HepG2 (cell line): ENCODE data around the gene SETD5. TPM values are rescaled to one million over a fixed set of nuclear protein-coding genes. Genes with fewer than 3 reads are reported as not detected.
A peak's percentile ranks its signal among the peaks of the same experiment; 100 is the strongest.

ENCODE experiments used
- BHLHE40 ChIP-seq: IDR thresholded peaks from 2 replicates; pipeline ENCODE4 v1.6.1; 2011; ENCODE audit warnings: low read length, improper control_type of control experiment
- CTCF ChIP-seq: sonication (generic); formaldehyde crosslinking; IDR thresholded peaks from 2 replicates; pipeline ENCODE4 v1.5.0; 2020; ENCODE audit warnings: mild to moderate bottlenecking, missing genetic modification reagents, moderate library complexity
- DMAP1 ChIP-seq: IDR thresholded peaks from 2 replicates; pipeline ENCODE4 v1.6.1; 2016
- GMEB1 ChIP-seq: sonication (generic); formaldehyde crosslinking; IDR thresholded peaks from 2 replicates; pipeline ENCODE4 v1.5.1; 2020; ENCODE audit warnings: missing genetic modification reagents, mild to moderate bottlenecking, borderline replicate concordance
- HDAC6 ChIP-seq: fragments of 200-600 bp; sonication (generic); IDR thresholded peaks from 2 replicates; pipeline ENCODE4 v1.7.0; 2017; ENCODE audit warnings: mild to moderate bottlenecking, antibody characterized with exemption, low read length, low read depth
- JDP2 ChIP-seq: sonication (generic); formaldehyde crosslinking; IDR thresholded peaks from 2 replicates; pipeline ENCODE4 v1.8.1; 2022; ENCODE audit warnings: missing genetic modification reagents, borderline replicate concordance
- MIXL1 ChIP-seq: IDR thresholded peaks from 2 replicates; pipeline ENCODE4 v1.6.1; 2016
- MXI1 ChIP-seq: IDR thresholded peaks from 3 replicates; pipeline ENCODE4 v1.6.1; 2012; ENCODE audit warnings: low read depth, low read length, inconsistent platforms, borderline replicate concordance
- SATB2 ChIP-seq: sonication (generic); formaldehyde crosslinking; IDR thresholded peaks from 2 replicates; pipeline ENCODE4 v1.5.0; 2020; ENCODE audit warnings: missing genetic modification reagents
- THYN1 ChIP-seq: sonication (generic); formaldehyde crosslinking; IDR thresholded peaks from 2 replicates; pipeline ENCODE4 v1.8.1; 2023; ENCODE audit warnings: low read depth, mild to moderate bottlenecking, moderate library complexity, missing genetic modification reagents, borderline replicate concordance
- ZBTB1 ChIP-seq: sonication (generic); formaldehyde crosslinking; IDR thresholded peaks from 2 replicates; pipeline ENCODE4 v1.4.0; 2020; ENCODE audit warnings: missing genetic modification reagents, borderline replicate concordance
- ZBTB25 ChIP-seq: IDR thresholded peaks from 2 replicates; pipeline ENCODE4 v1.6.1; 2018; ENCODE audit warnings: missing genetic modification reagents
- ZGPAT ChIP-seq: IDR thresholded peaks from 2 replicates; pipeline ENCODE4 v1.6.1; 2016; ENCODE audit warnings: mild to moderate bottlenecking
- ZNF180 ChIP-seq: sonication (generic); formaldehyde crosslinking; IDR thresholded peaks from 2 replicates; pipeline ENCODE4 v1.4.0; 2020; ENCODE audit warnings: low read depth, missing genetic modification reagents, borderline replicate concordance
- ZNF281 ChIP-seq: sonication (generic); formaldehyde crosslinking; IDR thresholded peaks from 2 replicates; pipeline ENCODE4 v1.4.0; 2020; ENCODE audit warnings: missing genetic modification reagents, borderline replicate concordance
- ZNF530 ChIP-seq: sonication (generic); formaldehyde crosslinking; IDR thresholded peaks from 2 replicates; pipeline ENCODE4 v1.5.0; 2020; ENCODE audit warnings: low read depth, mild to moderate bottlenecking, missing genetic modification reagents
- ZNF780A ChIP-seq: sonication (generic); formaldehyde crosslinking; IDR thresholded peaks from 2 replicates; pipeline ENCODE4 v1.8.0; 2022; ENCODE audit warnings: mild to moderate bottlenecking, missing genetic modification reagents, moderate library complexity
- polyA plus RNA-seq, 8 experiments: library from polyadenylated mRNA; depleted of rRNA in 3 of 8; stranded (reverse) in 7 of 8; unstranded in 1 of 8; fragments of >200 nt; fragmentation: Illumina TruSeq in 4 of 8; extraction: Trizol in 4 of 8; gene quantifications; 2 replicates each; pipeline versions ENCODE4 v1.2.1 to v1.2.3, GENCODE V29; 2011 to 2016; ENCODE audit warnings: low read depth in 4 of 8, missing spikeins in 1 of 8, mixed read lengths in 1 of 8; ENCODE audit not compliant: insufficient read depth in 1 of 8
- total RNA-seq, 5 experiments: library from RNA; depleted of rRNA; stranded (reverse); fragments of >200 nt; fragmentation: Illumina TruSeq; extraction: Trizol; gene quantifications; 2 replicates each; pipeline ENCODE4 v1.2.3, GENCODE V29; 2016; ENCODE audit warnings: low read depth in 1 of 5

SETD5 gene
- total and polyA plus RNA-seq, 2 of the 13 experiments (the other 11 are each of a cell fraction or from before 2014, with no cell fraction given): 46.8 to 95.8 TPM

- TF ChIP-seq CTCF (CRISPR knock-in tag): 0 out of 2 replicates have a peak, but pooled peaks have one; percentile 4
- TF ChIP-seq ZGPAT (CRISPR knock-in tag): peak; percentile 89
- TF ChIP-seq THYN1 (CRISPR knock-in tag): no peak
- no peak for TF ChIP-seq ZBTB1 (CRISPR knock-in tag)
- TF ChIP-seq GMEB1 (CRISPR knock-in tag): peak; percentile 87
- no peak for TF ChIP-seq ZNF180 (CRISPR knock-in tag)
- TF ChIP-seq DMAP1 (CRISPR knock-in tag): peak; percentile 77
- TF ChIP-seq JDP2: no peak
- no peak for TF ChIP-seq ZNF780A (CRISPR knock-in tag)
- TF ChIP-seq HDAC6: no peak
- TF ChIP-seq ZNF281: no peak; the same call in 1 of the 2 replicates
- TF ChIP-seq ZBTB25 (CRISPR knock-in tag): peak; percentile 89
- peak; percentile 54; the same call in 1 of the 2 replicates for TF ChIP-seq MIXL1 (CRISPR knock-in tag)
- peak; percentile 62; the same call in 1 of the 3 replicates for TF ChIP-seq MXI1
- TF ChIP-seq SATB2 (CRISPR knock-in tag): no peak
- TF ChIP-seq ZNF530 (CRISPR knock-in tag): no peak
- TF ChIP-seq BHLHE40: peak; percentile 97
Measured at GRCh38 chr3:9396632-9397331, 633 bp upstream of the SETD5 start (continued).
